ENCODE measurements around the gene MAP3K7CL. TPM values are rescaled to one million over a fixed set of nuclear protein-coding genes. Genes with fewer than 3 reads are reported as not detected.

Gene MAP3K7CL
- total and polyA plus RNA-seq, 4 donors, result 1.4 to 3.5 (median 3.1) TPM

GRCh38 chr21:29211205-29211604, 80.8 kb downstream of the MAP3K7CL start (continued):
- TF ChIP-seq RAD21 (IDR thresholded peaks at IDR 0.05) (no peak), ATF3 (IDR thresholded peaks at IDR 0.05) (no peak), EGR1 (IDR thresholded peaks at IDR 0.05; ENCODE audit: low read depth in 2 of 2) (no peak), JUND (IDR thresholded peaks at IDR 0.05) (no peak)

GRCh38 chr21:29212446-29212845, 82.0 kb downstream of the MAP3K7CL start:
- Histone ChIP-seq H3K9ac (ENCODE audit: low read depth in 1 of 2, low read length in 2 of 2) (no peak overlapping the region), H3K27me3 (ENCODE audit: control insufficient read depth in 4 of 4, insufficient read depth in 4 of 4, low read length in 3 of 4) (no peaks in the 10 kb centered on the region), H3K36me3 (ENCODE audit: control insufficient read depth in 4 of 4, insufficient read depth in 3 of 4, low read depth in 1 of 4, low read length in 3 of 4) (no peaks in the 10 kb centered on the region), H3K4me1 (ENCODE audit: control insufficient read depth in 4 of 4, insufficient read depth in 4 of 4, low read length in 3 of 4) (peaks cover 0 to 5% (median 0%) of the 10 kb centered on the region in 4 donors), H3K27ac (ENCODE audit: low read depth in 1 of 2, low read length in 2 of 2) (no peak overlapping the region), H3K4me3 (ENCODE audit: low read depth in 1 of 3, low read length in 3 of 3) (no peak overlapping the region), H3K9me3 (ENCODE audit: control insufficient read depth in 4 of 4, low read length in 3 of 4) (no peaks in the 10 kb centered on the region)
- TF ChIP-seq HNF4G (IDR thresholded peaks at IDR 0.05) (no peak), SP1 (IDR thresholded peaks at IDR 0.05) (no peak), NR2F2 (IDR thresholded peaks at IDR 0.05) (no peak), TAF1 (conservative IDR thresholded peaks at IDR 0.05) (no peak), ZBTB33 (IDR thresholded peaks at IDR 0.05) (no peak), HNF4A (conservative IDR thresholded peaks at IDR 0.05) (no peak)
- DNase-seq (ENCODE audit: low spot score), result no peak
- 95% methylated on average over 7 of the region's 7 CpGs for WGBS

- Histone ChIP-seq H3K27me3 (ENCODE audit: control insufficient read depth in 4 of 4, insufficient read depth in 4 of 4, low read length in 3 of 4) (no peaks in the 10 kb centered on the region), H3K4me1 (ENCODE audit: control insufficient read depth in 4 of 4, insufficient read depth in 4 of 4, low read length in 3 of 4) (peaks cover 0 to 3% (median 0%) of the 10 kb centered on the region in 4 donors), H3K9ac (ENCODE audit: low read depth in 1 of 2, low read length in 2 of 2) (no peak overlapping the region), H3K9me3 (ENCODE audit: control insufficient read depth in 4 of 4, low read length in 3 of 4) (no peaks in the 10 kb centered on the region), H3K4me3 (ENCODE audit: low read depth in 1 of 3, low read length in 3 of 3) (no peak overlapping the region), H3K27ac (ENCODE audit: low read depth in 1 of 2, low read length in 2 of 2) (no peak overlapping the region), H3K36me3 (ENCODE audit: control insufficient read depth in 4 of 4, insufficient read depth in 3 of 4, low read depth in 1 of 4, low read length in 3 of 4) (no peaks in the 10 kb centered on the region)
- WGBS, result 94% methylated on average over 2 of the region's 2 CpGs
- DNase-seq (ENCODE audit: low spot score), result no peak
- TF ChIP-seq TAF1 (conservative IDR thresholded peaks at IDR 0.05) (no peak), JUND (IDR thresholded peaks at IDR 0.05) (no peak), ZBTB33 (IDR thresholded peaks at IDR 0.05) (no peak), CTCF (IDR thresholded peaks at IDR 0.05; ENCODE audit: low read depth, low read length, missing input control) (no peak), YY1 (IDR thresholded peaks at IDR 0.05) (no peak), HNF4G (IDR thresholded peaks at IDR 0.05) (no peak), SP1 (IDR thresholded peaks at IDR 0.05) (no peak), EGR1 (IDR thresholded peaks at IDR 0.05; ENCODE audit: low read depth in 2 of 2) (no peak), FOXA1 (IDR thresholded peaks at IDR 0.05) (no peak), GABPA (IDR thresholded peaks at IDR 0.05 in 1 of 2, conservative IDR thresholded peaks at IDR 0.05 in 1 of 2) (no peak), RAD21 (IDR thresholded peaks at IDR 0.05) (no peak), NR2F2 (IDR thresholded peaks at IDR 0.05) (no peak), MAX (IDR thresholded peaks at IDR 0.05) (no peak)
These were observed 83.3 kb downstream of the MAP3K7CL start for GRCh38 chr21:29213513-29214385.
